SIG-M5 (cell line): ENCODE data around the gene DHX36.

ENCODE experiments used
- DNase-seq: peaks from one replicate; lab custom pipeline; 2025; lab: John Stamatoyannopoulos, UW

Gene DHX36

DNA sequence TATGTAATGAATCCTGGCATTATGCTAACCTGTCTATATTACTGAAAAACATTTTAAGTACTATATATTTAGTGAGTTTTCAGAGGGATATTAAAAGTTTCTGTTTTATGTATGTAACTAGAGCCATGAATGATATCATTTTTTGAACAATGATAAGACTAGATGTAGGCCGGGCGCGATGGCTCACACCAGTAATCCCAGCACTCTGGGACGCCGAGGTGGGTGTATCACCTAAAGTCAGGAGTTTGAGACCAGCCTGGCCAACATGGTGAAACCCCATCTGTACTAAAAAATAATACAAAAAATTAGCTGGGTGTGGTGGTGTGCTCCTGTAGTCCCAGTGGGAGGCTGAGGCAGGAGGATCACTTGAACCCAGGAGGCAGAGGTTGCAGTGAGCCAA is 34.1 kb downstream of the DHX36 start:
- DNase-seq, result no peak

DNA sequence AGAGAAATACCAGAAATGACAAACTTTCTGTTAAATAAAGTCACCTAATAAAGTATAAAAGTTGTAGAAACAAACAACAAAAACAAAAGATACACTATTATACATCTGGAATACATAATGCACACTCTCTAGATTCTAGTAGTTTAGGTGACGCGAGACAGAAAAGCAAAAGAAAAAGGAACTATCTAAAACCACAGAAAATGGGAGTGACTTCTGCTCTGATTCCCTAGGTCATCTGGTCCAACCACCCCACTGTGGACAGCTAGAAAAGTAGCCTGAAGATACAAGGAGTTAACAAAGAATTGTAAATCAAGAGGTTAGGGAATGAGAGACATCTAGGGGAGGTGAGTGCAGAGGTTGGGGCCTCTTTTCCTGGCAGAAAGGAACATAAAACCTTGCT is 39.1 kb downstream of the DHX36 start:
- DNase-seq, result no peak

DNA sequence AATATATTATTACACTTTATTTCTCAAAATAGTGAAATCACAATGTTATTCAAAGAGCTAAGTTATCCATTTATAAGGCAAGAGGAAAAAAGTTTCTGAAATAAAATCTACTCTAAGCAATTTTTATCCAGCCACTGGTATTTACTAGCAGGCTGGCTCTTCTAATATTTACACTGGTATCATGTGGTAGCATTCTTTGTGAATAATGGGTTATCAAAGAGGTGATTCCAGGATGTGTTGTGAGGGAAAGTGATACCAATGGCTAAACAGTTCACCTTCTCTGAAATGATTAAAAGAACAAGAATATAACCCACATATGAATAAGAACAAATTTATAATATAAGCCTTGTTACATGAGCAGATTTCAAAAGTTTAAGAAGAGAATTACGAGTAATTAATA is 44.1 kb downstream of the DHX36 start:
- DNase-seq, result no peak

DNA sequence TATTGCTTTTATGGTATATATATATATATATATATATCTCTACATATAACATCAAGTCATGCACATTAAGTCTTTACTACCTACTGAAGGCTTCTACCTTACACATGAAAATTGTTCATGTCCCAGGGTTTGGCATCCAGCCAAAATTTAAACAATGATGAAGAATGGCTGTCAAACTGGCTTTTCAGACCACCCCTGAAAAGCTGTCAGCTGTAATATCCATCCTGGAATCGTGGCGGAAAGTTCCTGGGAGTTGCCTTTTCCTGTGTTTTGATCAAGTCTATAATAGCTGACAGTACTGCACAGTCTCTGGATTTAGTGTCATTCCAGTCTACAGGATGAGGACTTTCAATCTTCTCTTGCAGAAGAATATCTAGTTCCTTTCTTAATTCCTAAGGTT is 48.3 kb downstream of the DHX36 start:
- DNase-seq, result no peak

DNA sequence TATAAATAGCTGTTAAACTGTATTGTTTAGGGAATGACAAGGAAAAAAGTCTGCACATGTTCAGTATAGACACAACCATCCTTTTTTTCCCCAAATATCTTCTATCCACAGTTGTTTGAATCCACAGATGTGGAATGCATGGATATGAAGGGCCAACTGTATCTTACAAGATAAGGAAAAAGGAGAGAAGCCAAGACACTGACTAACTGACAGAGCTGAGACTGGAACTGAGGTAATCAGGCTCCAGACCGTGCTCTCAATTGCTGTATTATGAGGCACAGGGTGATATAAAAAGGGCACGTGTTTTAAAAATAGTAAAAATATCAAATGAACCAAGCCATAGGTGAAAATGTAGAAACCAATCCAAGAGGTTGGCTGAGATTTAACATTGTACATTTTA is 49.0 kb downstream of the DHX36 start:
- no peak for DNase-seq

DNA sequence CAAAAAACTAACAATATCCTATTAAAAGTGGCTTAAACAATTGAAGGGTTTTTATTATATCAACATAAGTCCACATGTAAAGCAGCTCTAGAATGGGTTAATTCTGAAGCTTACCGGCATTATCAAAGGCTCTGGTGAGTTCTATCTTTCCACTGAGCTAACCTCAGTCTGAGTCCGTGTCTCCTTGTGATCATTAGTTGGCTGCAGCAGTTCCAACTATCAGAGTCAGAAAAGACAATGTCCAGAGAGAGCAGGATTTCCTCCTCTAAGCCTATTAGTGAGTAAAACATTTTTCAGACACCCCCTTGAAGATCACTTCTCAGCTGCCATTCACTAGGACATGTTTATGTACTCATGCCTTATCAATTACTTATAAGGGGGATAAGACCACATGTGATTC is 49.9 kb downstream of the DHX36 start:
- DNase-seq, result no peak

DNA sequence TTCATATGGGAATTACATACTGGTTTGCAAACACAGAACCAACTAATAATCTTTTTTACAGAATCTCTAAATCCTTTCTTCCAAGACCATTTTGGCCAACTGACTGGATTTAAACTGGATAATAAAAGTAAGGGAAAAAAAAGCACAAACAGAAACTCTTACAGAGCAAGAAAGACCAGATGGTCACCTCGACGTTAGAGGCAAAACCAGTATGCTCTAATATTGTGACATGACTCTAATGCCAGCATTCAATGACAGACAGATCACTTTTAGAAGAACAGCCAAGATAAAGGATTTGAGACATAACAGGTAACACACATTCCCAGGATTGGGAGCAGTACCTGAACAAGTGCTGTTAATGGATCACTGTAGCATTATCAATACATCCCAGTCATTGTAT is 50.9 kb downstream of the DHX36 start:
- no peak for DNase-seq

DNA sequence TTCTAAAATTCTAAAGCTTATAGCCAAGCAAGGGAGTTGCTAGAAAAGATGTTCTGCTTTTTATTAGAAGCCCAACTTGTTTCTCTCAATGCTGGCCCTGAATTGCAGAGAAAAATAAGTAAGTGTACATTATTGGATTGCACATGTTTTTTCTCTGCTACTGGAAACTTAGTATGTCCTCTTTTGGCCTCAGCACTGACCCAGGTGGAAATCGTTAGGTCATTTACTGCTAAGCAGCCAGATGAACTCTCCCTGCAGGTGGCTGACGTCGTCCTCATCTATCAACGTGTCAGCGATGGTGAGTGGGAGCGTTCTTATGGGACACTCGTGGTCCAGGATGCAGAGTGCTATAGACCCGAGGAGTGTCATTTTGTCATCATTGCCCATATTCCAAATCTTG is 69.8 kb downstream of the DHX36 start:
- no peak for DNase-seq

DNA sequence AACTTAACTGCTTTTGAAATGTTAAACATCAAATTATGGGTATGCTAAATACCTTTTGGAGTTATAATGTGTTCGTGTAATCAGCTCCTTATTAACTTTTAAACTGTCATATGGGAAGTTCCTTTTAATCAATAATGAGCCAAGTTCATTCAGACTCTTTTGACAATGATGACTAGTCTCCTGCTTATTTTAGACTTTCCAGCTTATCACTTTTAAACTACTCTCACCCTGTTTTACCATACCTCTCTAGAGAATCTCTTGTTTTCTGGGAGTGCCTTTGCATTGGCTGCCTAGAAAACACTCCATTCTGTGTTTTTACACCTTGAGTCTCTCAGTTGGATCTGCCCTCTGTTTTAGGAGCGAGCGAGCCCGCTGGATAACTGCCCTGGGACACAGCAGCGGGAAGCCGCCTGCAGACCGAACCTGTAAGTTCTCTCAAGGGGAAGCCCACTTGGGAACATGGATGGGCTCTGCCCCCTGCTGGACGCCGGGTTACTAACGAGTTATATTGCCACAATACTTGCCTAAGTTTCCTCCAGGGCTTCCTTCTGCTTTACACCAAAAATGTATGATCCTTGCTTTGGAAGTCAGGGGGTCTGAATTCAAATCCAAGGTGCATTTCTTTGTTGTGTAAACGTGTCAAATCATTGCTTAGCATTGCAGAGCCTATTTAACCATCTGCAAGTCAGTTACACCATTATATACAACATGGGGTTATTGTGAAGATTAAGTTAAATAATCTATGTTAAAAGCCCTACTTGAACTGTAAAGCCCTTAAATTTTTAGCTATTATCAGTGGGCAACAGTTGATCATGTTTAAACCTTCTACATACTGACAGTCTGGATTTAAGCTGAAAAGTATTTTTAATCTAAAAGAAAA is 71.3 kb downstream of the DHX36 start:
- DNase-seq, result no peak

DNA sequence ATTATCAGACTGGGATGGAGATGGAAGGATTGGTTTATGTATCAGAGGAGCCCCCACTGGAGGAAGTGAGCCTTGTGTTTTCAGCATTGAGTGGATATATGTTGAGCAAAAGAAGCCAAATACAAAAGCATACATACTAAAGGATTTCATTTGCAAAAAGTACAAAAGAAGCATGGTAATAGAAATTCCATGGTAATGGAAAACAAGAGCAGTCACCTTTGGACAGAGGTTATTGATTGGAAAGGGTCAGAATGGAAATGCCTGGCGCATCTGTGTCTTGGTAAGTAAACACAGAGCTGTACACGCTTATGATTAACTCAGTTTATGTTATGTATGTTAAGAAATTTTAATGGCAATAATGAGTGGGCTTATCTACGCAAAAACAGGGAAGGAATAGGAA is 72.7 kb downstream of the DHX36 start:
- DNase-seq, result no peak

DNA sequence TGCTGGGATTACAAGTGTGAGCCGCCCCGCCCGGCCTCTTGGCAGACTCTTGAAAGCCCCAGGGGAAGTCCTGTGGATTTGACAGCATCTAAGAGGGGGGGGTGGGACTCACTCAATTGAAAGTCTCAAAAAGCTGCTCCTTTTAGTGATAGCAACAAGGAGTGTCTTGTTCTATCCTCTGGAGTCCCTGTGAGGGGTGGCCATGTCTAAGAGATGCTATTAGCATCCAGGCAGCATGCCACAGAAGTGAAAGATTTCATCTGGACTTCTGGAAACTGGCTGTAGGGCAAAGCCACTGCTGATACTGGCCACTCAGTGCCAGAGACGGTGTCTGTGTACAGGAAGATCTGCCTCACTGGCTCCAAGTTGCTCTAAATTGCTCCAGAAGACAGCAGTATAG is 74.0 kb downstream of the DHX36 start:
- no peak for DNase-seq

DNA sequence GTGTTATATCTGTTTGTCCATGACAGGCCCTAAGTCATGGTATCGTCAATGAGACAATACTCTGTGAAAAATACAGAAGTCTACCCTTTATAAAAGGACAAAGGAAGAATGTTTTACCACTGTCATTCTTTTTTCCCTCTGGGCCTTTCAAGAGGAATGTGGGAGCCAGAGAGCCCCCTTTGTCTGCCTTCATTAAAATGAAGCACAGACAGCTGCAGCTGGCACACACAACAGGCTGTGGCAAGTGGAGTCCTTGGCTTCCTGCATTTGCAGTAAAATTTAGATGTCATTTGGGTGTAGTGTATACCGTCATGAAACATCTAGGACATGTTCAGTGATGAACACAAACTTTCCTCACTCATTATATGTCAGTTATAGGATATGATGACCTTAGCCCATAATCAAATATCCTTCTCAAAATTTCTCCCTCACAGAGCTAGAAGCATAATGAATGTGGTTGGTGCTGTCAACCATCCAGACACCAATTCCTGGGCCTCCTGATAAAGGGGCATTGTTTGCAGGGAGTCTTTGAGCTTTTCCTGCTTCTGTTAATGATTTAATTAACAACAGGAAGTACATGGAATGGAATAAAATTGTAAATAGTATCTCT is 76.4 kb downstream of the DHX36 start:
- DNase-seq, result no peak

DNA sequence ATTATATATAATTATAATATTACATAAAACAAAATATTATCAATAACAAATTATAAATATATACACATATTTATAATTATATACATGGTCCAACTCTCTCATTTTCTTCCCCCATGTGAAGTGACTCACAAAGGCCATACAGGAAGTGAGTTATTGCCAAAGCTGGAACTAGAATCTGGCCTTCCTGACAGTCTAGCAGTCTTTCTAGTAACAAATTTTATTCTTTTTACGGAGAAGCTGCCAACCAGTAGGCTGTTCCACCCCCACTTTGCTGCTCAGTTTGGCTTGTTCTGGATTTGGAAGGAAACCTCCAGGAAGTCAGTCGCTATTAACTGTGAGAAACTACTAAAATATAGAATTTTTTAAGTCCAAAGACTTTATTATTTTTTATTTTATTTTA is 79.6 kb downstream of the DHX36 start:
- DNase-seq, result no peak

DNA sequence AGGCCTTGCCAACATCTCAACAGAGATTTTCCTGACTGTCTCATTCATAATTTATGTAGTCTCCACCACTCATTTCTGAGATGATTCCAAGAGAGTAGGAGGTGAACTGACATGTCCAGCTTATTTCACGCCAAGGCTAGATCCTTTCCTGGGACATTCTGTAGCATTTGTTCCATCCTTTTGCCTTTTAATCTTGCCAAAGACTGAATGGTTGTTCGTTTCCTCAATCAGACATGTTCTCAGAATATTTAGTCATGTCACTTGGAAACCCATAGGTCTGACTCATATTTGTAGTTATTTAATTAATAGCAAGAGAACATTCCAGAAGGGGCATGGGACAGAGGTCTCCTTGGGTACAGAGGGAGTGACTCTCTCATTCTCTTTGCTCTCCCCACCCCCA is 80.9 kb downstream of the DHX36 start:
- DNase-seq, result no peak

DNA sequence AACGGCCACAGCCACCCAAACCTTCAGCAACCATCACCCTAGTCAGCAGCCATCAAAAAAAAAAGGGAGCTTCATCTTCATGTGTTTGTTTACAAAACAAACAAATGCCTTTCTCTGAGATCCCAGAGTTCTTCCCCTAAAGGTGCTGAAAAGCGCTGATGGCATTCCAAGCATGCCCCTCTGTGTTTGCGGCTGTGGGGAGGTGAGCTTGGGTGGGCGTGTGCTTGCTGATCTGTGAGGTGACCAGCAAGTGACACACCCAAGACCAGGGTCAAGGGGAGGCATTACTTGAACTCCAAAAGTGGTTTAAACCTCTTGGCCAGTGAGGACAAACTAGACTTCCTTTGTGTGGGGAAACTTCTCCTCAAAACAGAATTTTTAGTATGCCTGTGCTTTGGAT is 81.5 kb downstream of the DHX36 start:
- no peak for DNase-seq

DNA sequence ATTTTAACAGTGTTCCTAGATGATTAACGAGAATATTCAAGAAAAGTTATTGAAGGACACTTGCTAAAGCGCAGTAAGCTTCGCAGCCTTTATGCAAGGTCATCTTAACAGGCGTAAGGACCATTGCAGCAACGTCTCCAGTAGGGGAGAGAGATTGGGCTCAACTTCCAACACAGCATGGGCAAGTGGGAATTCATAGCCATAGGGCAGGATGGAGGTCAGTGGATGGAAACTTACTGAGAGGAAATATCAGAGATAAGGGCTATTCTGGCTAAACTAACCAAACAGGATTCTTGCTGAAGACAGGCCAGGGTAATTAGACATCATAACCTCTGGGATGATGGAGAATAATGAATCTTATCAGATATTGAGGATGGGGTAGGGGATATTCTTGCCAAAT is 82.8 kb downstream of the DHX36 start:
- DNase-seq, result no peak

DNA sequence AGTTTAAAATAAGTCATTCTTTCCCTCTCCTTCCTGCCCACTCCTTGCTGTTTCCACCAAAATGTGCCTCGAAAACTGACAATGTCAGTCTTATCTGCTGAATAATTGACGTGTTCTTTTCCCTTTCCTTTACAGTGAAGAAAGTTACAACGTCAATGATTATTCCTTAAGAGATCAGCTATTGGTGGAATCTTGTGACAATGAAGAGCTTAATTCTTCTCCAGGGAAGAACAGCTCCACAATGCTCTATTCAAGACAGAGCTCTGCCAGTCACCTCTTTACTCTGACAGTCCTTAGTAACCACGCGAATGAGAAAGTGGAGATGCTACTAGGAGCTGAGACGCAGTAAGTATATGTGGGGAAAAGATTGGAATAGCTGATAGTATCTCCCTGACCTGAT is 84.1 kb downstream of the DHX36 start:
- DNase-seq, result no peak

DNA sequence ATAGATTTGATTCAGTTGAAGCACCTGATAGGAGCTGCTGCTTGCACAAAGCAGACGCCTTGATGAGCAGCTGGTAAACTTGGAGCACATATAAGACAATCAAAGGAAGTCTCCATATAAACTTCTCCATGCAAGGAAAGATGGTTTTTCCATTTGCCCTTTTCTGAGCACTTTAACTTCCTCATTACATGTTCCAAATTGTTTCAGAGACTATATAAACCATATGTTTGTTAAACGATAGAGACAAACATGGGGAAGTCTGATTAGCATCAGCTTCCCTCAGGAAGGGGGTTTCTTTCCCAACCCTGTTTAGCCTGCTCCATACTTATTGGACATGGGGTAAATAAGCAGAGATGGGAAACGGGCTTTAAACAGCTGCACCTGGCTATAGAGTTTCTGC is 88.0 kb downstream of the DHX36 start:
- no peak for DNase-seq

DNA sequence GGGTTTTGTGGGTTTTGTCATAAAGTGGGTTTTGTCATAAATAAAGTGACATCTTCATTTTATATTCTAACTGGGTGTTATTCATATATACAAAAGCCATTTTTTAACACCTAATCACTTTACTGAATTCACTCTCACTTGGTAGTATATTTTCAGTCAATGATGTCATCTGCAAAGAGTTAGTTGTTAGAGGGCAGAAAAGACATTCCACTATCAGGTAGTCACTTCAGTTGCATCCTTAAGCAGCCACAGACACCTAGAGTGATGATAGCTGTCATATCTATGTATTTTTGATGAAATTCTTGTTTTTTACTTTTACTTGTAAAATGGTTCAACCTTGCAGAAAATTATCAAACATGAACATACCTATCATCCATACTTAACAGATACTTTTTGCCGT is 89.0 kb downstream of the DHX36 start:
- DNase-seq, result no peak

DNA sequence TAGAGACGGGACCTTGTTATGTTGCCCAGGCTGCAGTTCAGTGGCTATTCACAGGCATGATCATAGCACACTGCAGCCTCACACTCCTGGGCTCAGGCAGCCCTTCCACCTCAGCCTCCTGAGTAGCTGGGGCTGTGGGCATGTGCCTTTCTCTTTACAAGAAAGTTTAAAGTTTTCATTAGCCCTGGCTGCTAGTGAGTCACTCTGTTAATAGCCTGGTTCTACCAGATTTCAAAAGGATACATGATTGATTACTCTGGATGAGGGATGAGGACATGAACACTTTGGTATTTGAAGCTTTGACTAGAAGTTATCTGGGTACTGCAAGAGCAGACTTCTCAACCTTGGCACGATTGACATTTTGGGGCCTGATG is 95.1 kb downstream of the DHX36 start:
- DNase-seq, result no peak

DNA sequence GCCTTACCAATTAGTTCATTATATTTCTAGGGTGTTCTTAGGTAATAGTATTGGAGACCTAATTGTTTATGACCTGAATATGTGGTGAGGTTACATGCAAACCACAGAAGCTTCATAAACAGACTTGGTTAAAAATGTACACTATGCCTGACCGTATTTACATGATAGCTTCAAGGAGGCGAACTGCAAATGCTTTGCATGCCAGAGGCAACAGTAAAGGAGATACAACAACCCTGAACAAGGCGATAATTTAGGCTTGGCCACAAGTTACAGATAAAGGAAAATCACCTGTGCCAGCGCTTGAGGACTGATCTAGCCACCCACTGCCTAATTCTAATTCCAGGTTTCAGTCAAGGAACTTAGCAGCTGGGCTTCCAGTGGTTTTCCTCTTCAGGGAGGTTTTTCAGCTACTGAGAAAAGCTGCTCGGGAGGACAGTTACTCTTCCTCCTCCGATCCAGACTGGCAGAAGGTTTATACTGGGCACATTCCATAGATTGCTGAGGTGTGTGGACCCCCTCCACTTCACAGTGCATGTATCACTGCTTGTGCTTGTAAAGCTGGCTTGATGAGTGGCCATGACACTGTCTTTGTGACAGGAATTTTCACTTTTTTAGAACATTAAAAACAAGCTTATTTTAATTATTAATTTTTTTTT is 95.6 kb downstream of the DHX36 start:
- no peak for DNase-seq

DNA sequence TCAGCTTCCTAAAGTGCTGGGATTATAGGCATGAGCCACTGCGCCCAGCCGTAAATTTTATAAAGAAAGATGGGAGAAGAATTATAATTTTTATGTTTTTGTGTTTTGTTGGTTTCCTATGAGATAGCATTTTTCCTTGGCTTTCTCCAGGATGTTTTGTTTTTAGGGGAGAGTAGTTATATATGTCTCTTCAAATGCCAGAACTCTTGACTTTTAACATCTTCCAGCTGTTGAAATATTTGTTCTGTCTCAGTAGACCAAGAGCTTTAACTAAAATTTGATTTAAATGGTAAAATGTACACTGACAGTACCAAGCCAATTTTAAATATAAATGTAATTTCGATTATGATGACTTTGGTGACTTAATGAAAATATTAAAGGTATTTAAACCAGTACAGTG is 96.8 kb downstream of the DHX36 start:
- no peak for DNase-seq

DNA sequence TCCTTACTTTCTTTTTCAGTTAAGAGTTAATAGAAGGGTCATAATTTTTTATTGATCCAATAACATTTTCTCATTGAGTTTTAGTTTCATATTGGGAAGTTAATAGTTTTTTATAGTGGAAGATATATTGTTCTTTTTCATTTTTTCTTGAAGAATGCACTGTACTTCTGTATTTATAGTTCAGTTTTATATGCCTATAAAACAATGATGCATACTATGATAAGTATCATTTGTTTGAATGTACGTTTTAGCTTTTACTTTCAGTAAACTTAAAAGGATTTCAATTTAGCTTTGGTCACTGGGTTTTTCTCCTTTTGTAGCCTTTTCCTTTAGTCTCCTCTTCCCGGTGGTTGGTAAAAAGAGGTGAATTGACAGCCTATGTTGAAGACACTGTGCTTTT is 98.8 kb downstream of the DHX36 start:
- no peak for DNase-seq

DNA sequence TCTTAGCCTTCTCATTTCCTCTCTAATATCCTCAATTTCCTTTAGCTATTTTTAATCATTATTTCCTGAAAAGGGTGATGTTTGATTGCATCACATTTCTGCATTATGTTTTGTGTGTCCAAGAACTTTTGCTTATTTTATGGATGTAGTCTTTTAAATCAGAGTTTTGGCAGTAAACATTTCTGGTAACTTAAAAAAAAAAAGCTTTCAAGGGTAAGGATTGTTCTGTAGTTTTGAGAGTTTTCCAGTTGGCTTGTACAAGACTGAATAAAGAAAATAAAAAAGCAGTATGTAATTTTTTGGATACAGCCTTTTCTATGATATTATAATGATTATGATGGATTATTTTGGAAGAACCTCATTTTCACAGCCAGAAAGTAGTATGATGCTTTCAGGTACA is 99.4 kb downstream of the DHX36 start:
- DNase-seq, result no peak
